Epithelial cell of proximal tubule (primary cell): ENCODE measurements around the gene RPS6KA2. TPM values are rescaled to one million over a fixed set of nuclear protein-coding genes. Genes with fewer than 3 reads are reported as not detected.

Experiments
- DNase-seq: peaks from one replicate; pipeline ENCODE4 v3.0.0-alpha.2; 2011; ENCODE audit warnings: low read depth
- H3K4me3 ChIP-seq: 2 replicates; pipeline ENCODE4 v1.5.1; 2011; ENCODE audit warnings: low read depth, mild to moderate bottlenecking, low read length
- total RNA-seq: library from RNA; depleted of rRNA; stranded (reverse); fragments of >200 nt; gene quantifications from 2 replicates; pipeline ENCODE4 v1.2.3, GENCODE V29; 2015
- TF ChIP-seq, protein P1 (sequence below): conservative IDR thresholded peaks from 2 replicates; pipeline ENCODE4 v1.5.1; 2012; ENCODE audit warnings: low read depth, mild to moderate bottlenecking, low read length

Gene RPS6KA2
- total RNA-seq, 1 donor from 2014 or later: 20.8 TPM

DNA sequence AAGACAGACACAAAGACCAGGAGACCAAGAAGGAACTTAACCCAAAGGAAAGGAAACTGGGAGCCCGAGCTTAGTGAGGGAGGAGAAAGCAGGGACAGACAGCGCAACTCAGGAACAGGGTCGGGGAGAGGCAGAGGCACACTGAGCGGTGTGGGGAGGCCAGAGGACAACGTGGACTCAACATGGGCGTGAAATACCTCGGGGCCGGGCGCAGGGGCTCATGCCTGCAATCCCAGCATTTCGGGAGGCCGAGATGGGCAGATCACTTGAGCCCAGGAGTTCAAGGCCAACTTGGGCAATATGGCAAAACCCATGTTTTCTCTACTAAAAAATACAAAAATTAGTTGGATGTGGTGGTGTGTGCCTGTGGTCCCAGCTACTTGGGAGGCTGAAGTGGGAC is 5.7 kb upstream of the RPS6KA2 start:
- no peak for DNase-seq
- no peak overlapping the region for H3K4me3 ChIP-seq
- TF ChIP-seq, protein P1, sequence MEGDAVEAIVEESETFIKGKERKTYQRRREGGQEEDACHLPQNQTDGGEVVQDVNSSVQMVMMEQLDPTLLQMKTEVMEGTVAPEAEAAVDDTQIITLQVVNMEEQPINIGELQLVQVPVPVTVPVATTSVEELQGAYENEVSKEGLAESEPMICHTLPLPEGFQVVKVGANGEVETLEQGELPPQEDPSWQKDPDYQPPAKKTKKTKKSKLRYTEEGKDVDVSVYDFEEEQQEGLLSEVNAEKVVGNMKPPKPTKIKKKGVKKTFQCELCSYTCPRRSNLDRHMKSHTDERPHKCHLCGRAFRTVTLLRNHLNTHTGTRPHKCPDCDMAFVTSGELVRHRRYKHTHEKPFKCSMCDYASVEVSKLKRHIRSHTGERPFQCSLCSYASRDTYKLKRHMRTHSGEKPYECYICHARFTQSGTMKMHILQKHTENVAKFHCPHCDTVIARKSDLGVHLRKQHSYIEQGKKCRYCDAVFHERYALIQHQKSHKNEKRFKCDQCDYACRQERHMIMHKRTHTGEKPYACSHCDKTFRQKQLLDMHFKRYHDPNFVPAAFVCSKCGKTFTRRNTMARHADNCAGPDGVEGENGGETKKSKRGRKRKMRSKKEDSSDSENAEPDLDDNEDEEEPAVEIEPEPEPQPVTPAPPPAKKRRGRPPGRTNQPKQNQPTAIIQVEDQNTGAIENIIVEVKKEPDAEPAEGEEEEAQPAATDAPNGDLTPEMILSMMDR: no peak

DNA sequence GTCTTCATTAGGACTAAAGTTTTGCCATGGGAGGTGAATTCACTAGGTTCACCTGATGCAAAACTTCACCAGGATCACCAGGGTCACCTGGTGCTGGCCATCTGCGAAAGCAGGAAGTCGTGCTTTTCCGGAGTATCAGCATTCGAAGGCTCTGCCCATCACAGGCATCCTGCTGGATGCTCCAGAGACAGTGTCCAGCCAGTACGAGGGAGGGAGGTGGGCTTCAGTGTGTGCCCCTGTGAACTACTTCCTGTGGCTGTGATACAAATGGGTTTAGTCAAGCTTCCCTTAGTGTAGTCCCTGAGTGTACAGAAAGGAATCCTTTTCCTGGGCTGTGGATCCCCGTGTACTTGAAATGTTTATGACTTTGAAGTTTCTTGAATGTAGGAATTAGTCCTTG is 3.4 kb upstream of the RPS6KA2 start:
- TF ChIP-seq, protein P1: no peak
- no peak overlapping the region for H3K4me3 ChIP-seq
- DNase-seq: no peak

DNA sequence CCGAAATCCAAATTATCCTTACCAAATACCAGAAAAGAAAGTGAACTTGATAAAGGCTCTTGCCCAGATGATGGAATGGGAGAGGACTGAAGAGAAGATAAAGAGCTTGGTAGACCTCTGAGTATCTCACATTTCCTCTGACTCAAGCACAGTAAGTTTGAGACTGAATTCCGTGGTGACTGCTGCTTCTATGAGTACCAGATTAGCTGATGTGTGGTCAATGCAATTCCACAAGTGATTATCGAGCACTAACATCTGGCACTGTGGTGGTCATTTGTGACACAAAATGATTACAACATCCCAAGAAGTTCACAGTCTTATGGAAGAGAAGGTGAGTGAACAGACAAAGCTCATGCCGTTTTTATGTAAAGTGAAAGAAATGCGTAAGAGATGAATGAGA is 2.6 kb upstream of the RPS6KA2 start:
- no peak overlapping the region for H3K4me3 ChIP-seq
- TF ChIP-seq, protein P1: no peak
- DNase-seq: no peak

DNA sequence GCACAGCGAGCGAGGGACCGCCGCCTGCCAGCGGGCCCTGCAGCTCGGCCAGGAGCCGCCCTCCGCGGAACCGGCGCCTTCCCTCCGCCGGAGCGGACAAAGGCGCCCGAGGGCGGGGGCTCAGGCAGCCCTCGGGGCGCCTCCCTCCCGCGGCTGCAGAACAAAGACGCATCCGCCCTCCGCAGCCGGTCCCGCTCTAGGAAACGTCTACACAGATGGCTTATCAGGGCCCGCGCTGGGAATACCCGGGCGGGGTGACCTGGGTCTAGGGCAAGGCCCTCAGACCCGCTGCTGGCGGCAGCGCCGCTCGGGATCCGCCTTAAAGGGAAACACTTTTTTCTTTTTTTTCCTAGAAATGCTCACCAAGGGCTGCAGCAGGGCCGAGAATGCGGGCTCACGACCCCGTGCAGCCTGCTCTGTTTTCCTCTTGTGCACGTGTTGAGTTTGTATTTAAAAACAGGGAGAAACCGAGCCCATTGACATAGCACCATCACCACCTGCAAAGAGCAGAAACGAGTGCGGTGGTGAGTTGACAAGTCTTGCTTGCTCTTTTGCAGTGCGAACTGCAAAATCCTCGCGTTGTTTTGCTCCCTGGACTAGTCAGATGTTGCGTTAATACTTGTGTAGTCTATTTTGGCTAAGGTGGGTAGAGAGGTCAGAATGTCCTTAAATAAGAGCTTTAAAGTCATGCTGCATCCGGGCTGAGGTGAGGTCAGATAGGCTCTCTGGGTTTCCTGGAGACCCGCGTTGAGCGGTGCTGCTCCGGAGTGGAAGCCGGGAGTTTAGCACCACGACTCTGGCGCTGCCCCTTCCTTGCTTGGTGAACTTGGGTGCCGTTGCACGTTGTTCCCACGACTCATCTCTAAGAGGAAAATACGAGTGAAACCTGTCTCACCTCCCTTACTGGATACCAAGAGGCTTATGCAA is 1.1 kb upstream of the RPS6KA2 start:
- TF ChIP-seq, protein P1: no peak
- DNase-seq: no peak
- peak overlapping the region; percentile 77 for H3K4me3 ChIP-seq

DNA sequence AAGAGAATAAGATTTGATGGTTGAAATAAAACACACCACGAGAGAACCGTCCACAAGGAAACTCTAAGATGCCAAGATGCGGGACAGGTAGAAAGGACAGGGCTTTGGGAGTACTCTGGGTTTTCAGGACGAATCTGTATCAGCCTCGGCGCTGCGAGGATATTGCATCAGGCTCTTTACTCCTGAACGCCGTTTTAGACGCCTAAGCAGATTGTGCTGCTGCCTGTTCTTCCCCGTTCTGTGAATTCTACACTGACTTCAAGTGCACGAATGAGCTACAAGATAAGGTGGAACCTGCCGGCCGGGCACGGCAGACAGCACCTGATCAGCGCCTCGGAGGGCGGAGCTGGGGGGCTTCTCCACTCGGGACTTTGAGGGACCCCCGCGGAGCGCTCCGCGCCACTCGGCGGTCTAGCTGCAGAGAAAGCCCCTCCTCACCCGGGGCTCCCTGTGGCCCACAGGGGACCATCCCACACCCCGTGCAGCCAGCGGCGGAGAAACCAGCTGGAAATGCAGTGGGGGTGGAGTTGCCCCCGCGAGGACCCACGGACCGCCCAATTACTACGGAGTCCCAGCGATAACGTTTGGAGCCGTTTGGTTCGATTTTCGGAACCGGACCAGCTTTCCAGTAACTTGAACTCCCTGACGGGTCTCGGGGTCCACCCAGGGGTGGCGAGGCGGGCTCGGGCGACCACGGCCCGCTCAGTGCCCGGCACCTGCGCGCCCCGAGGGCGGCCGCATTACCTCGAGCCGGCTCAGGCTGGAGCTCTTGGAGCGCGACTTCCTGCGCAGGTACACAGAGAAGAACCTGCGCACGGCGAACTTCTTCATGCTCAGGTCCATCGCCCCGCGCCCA is 646 bp downstream of the RPS6KA2 start:
- TF ChIP-seq, protein P1: no peak
- H3K4me3 ChIP-seq: peak overlapping the region; percentile 91
- DNase-seq: no peak

DNA sequence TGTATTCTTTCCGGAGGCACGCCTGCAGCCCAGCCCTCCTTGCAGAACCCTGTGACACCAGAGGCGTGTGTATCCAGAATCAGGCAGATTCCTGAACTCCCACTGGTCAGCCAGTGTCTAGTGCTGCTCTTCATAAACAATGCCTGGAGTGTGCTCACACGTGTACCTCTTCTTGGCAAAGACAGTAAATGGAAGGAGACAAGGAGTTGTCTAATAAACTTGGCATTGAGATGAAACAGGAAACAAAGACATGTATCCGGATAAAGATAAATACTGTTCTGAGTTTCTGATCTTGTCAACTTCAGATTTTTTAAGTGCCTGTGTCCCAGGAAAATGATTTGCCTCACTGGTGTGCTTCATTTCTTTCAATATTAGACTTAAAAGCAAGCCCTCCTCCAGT is 1.7 kb downstream of the RPS6KA2 start:
- no peak for DNase-seq
- TF ChIP-seq, protein P1: no peak
- peak overlapping the region; percentile 91 for H3K4me3 ChIP-seq
